Posterior cingulate gyrus (tissue), 11 donors: Measurements from ENCODE around the gene WDR1.

Source experiments
- DNase-seq, 10 donors: peaks; one replicate each; pipeline versions ENCODE4 v3.0.0 to v3.0.0-alpha.2; 2020 to 2021; ENCODE audit warnings: mixed read lengths in 3 of 10
- intact Hi-C: fragments of 100-400 bp; cut with DNase I; formaldehyde crosslinking; loops from one replicate; pipeline ENCODE4 v1.15.1; 2023

WDR1 gene

GRCh38 chr4:10115797-10116568 is 616 bp downstream of the WDR1 start:
- peak in 2 of 10 donors; percentile 75 to 82 for DNase-seq
- intact Hi-C loops = loop anchor here (5.0 kb wide), 1 partner anchor 99 kb away; no protein-coding TSS in a partner anchor

DNA sequence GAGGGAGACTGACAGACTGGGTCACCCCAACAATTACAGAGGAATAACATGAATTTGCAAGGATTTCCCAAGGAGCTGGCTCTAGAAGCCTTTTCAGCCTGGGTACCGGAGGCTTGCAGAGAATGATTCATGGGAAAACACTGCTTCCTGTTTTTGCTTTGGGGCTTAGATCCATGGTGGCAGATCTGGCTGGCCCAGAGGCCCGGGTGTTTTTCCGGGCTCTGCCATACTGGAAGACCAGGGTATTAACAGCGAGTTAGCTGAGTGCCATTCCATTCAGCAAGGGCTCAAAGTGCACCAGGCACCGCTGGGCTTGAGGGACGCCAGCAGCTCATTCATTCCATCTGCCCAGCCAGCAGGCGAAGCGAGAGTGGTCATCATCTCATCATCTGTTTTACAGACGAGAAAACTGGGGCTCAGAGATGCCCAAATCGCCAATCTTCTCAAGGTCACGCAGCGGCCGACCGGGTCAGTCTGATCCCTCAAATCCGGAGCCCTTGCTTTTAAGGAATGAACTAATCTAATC is 1.3 kb downstream of the WDR1 start:
- intact Hi-C loops = loop anchor here (5.0 kb wide), 1 partner anchor 98 kb away; no protein-coding TSS in a partner anchor
- peak in 2 of 10 donors; percentile 75 to 82 for DNase-seq

DNA sequence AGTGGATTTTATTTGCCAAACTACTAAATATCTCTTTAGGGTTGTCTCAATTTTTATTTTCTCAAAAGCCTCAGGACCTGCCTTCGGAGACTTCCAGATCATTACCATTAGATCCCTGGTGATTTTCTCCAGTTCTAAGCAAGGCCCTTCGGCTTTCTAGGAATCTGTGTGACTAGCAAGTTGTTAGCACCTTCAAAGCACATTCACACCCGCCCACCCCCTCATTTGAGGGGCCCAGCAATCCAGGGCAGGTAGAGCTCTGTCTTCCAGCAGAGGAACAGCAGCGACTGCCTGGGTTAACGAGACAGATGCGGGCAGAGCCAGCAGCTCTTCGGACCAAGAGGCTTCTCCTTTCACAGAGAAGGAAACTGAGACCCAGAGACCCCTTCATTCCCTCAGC is 2.0 kb downstream of the WDR1 start:
- DNase-seq = no peak
- intact Hi-C loops = loop anchor here (5.0 kb wide), 1 partner anchor 97 kb away; no protein-coding TSS in a partner anchor

- peak in 1 of 10 donors; percentile 30 for DNase-seq
- intact Hi-C loops = no loop called here
Observed at GRCh38 chr4:10114147-10114546, 2.5 kb downstream of the WDR1 start.

DNA sequence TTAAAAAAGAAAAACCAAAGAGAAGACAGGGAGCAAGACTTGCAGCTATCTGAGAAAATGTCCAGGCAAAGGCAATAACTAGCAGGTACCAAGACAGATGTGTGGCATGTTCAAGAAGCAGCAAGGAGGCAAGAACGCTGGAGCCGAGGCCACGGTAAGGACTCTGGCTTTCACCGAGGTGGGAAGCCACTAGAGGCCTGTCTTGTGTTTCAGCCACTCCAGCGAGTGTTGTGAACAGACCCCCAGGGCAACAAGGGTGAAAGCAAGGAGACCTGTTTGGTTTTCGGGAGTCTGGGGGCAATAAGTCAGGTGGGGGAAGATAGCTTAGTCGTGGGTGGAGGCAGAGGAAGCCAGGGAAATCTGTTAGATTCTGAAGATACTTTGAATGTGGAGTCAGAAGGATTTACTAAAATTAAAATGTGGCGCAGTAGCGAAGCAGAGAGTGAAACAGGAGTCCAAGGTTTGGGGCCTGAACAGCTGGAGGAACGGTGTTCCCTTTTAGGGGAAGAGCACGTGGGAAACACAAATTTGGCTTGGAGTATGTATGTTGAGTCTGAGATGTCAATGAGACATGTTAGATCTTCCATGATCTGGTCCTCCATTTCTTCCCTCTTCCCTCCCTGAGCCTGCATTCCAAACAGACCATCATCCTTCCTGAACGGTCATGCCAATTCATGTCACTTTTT is 3.1 kb downstream of the WDR1 start:
- DNase-seq = no peak
- intact Hi-C loops = no loop called here

DNA sequence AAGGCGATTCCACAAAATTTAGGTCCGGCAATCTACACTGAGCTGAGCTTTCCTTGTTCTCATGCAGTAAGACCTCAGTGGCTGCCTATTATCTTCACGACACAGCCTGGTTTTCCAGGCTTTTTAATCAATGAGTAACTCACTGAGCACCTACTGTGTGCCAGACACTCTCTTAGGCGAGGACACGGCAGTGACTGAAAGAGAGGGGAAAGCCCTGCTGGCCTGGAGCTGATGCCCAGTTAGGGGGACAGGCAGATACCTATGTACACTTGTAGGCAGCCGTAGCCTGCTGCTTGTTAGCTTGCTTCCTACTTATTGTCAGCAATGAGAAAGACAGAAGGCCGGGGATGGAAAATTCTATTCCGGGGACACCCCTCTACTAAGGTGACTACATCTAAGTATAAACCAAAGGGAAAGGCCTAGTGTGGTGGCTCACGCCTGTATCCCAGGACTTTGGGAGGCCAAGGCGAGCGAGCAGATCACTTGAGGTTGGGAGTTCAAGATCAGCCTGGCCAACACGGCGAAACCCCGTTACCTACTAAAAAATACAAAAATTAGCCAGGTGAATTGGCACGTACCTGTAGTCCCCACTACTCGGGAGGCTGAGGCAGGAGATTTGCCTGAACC is 3.8 kb downstream of the WDR1 start:
- intact Hi-C loops = no loop called here
- peak in 1 of 10 donors; percentile 15 for DNase-seq

DNA sequence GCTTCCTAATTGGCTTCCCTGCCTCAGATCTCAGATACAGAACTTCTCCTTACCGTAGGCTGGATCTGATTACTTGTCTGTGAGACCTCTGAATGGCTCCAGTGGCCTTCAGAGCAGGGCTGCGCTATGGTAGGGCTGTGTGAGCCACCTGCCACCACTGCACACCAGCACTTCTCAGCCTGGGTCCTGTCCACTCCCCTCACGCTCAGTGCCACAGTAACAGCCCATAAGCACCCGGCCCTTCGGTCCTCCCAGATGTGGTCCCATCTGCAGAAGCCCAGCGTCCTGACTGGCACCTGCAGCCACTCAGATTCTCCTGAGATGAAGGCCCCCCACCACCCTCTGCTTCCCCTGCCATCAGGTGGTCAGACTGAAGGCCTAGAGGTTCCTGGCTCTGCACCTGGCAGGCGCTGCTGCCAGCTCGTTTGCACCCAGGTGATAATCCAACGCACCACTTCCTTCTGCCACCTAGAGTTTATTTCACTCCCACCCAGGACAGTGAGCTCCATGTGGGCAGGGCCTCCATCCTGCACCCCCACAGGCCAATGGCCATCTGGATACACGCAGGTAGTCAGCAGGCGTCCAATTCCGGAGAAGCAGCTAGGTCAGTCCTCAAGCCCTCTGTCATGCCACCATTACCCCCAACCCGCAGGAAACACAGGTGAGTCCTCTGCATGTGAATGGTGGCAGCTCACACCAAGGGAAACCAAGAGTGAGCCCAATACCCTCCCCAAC is 5.4 kb downstream of the WDR1 start:
- intact Hi-C loops = no loop called here
- DNase-seq = peak in 2 of 10 donors; percentile 26 to 63

- intact Hi-C loops = no loop called here
- DNase-seq = peak in 1 of 10 donors; percentile 18
Observed at GRCh38 chr4:10109995-10110670, 6.5 kb downstream of the WDR1 start.

GRCh38 chr4:10108818-10109783 is 7.5 kb downstream of the WDR1 start:
- intact Hi-C loops = no loop called here
- peak in 2 of 10 donors; percentile 30 to 77 for DNase-seq

DNA sequence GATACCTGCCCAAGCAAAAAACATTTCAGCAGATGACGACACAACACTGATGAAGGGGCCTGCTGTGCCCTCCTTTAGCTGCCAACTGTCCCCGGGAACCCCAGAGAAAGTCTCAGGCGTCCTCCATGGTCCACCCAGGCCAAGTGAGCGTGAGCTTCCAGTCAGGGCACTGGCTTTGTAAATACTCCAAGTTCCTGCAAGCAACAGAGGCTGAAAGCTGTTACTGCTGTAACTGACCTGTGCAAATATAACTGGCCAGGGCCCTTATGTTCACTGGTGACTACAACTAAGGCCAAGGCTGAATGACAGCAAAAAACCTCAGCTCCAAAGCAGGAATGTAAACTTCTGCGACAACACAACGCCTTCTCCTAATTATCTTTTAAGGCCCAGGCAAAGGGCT is 8.2 kb downstream of the WDR1 start:
- peak in 1 of 10 donors; percentile 41 for DNase-seq
- intact Hi-C loops = no loop called here

GRCh38 chr4:10107111-10108091 is 9.2 kb downstream of the WDR1 start:
- peak in 2 of 10 donors; percentile 67 to 70 for DNase-seq
- intact Hi-C loops = no loop called here

DNA sequence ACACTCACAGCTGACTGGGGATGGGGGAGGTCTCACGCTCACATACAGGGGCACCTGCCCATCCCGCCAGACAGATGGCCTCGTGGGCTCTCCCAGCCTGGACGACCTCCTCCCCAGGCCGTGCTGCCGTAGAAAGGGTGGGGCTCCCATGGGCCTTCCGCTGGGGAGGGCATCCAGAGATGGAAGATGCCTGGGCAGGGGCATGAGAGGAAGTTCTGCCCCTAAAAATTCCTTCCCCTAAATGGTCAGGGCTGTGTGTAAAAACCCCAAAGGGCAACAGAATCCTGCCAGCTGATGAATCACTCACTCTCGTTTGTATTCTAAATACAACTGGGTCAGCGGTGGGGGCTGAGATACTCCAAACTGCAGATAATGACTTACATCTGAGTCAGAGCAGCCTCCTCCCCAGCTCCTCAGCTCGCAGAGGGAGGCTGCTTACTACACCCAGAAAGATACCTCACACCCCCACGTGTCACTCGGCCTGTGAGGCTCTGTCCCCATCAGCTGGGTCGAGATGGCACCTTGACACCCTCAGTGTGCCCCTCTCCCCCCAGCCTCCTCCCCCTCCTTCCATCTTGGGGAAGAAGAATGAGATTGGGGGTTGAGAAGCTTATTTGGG is 10.1 kb downstream of the WDR1 start:
- peak in 7 of 10 donors; percentile 43 to 93 (median 83) for DNase-seq

GRCh38 chr4:10105920-10106319 is 10.7 kb downstream of the WDR1 start:
- intact Hi-C loops = no loop called here
- DNase-seq = no peak

More for the DNA sequence above, 10.1 kb downstream of the WDR1 start:
- intact Hi-C loops = no loop called here

- no peak for DNase-seq
- intact Hi-C loops = no loop called here
Observed at GRCh38 chr4:10105421-10105820, 11.2 kb downstream of the WDR1 start.

GRCh38 chr4:10104991-10105276 is 11.7 kb downstream of the WDR1 start:
- no peak for DNase-seq
- intact Hi-C loops = no loop called here

DNA sequence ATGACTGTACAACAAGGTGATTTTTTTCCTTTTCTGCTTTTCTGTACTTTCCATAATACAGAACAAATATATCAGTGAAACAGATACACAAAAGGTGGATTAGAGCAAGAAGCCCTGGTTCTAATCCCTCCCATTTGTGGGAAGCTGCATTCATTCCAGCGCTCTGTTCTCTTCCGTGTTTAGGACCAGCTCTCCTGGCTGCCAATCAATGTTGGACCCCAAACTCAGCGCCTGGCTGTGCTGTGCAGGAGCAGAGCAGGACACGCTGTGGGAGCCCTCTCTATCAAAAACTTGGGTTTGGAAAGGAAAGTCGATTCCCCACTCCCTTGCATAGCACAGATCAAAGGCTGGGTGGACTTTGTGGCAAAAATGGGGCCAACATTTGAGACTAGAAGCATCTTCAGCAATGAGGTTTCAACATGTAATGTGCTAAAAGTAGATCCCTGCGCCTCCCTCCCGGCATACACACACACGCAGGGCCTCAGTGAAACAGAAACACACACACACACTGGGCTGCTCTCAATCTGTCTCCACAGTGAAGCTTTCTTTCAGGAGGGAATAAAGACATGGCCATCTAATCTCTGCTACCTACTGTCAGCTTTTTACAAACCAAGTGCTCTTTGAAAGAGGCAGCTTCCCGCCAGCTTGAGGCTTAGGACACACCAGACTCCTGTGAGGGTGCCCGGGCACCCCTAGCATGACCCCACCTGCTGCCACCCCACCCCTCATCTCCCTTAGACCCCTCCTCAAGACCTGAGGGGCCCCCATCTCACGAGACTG is 12.2 kb downstream of the WDR1 start:
- peak in 2 of 10 donors; percentile 73 to 84 for DNase-seq
- intact Hi-C loops = no loop called here
